Left ventricle myocardium superior (tissue), 1 donor: ENCODE measurements around the gene MRPL16. TPM values are rescaled to one million over a fixed set of nuclear protein-coding genes. Genes with fewer than 3 reads are reported as not detected.

Experiments
- total RNA-seq: library from RNA; stranded (reverse); fragmentation: NEBNext Ultra II Directional; extraction: Animal tissue kit (Norgen Biotek cat#: 25700); gene quantifications from one replicate; pipeline ENCODE4 v1.2.1, GENCODE V29; 2021
- donor health status: DM: no; HTN: yes; CAD: no; lungs with severe emphysema.

Gene MRPL16
- total RNA-seq, 1 donor from 2014 or later, result 103 TPM

Other genes starting within 250 kb of the MRPL16 start
- 40.9 TPM for gene OSBP, start 195.0 kb downstream of the MRPL16 start, total RNA-seq
- 24.5 TPM for gene PATL1, start 141.7 kb downstream of the MRPL16 start, total RNA-seq
- not detected for gene OR10V1, start 96.9 kb downstream of the MRPL16 start, total RNA-seq
- 8.0 TPM for gene STX3, start 55.4 kb downstream of the MRPL16 start, total RNA-seq
- gene CBLIF, start 34.7 kb upstream of the MRPL16 start, total RNA-seq, result not detected
- not detected for gene TCN1, start 55.7 kb upstream of the MRPL16 start, total RNA-seq
- gene OOSP3, start 68.0 kb upstream of the MRPL16 start, total RNA-seq, result not detected
- gene OOSP1, start 127.7 kb upstream of the MRPL16 start, total RNA-seq, result not detected
- gene OOSP4A, start 153.3 kb upstream of the MRPL16 start, total RNA-seq, result not detected
- gene OOSP4B, start 206.4 kb upstream of the MRPL16 start, total RNA-seq, result not detected
- gene OOSP2, start 229.6 kb upstream of the MRPL16 start, total RNA-seq, result not detected
- not detected for gene MS4A3, start 245.9 kb upstream of the MRPL16 start, total RNA-seq